Retinal pigment epithelial cell (primary cell): Measurements from ENCODE around the gene NOTCH2.

Experiments used
- DNase-seq: peaks from one replicate; pipeline ENCODE4 v3.0.0-alpha.2; 2010; ENCODE audit warnings: low read depth
- H3K4me3 ChIP-seq: 2 replicates; pipeline ENCODE4 v1.5.1; 2011; ENCODE audit warnings: mild to moderate bottlenecking, low read length, control low read depth, moderate library complexity
- TF ChIP-seq, protein P1 (sequence below): conservative IDR thresholded peaks from 2 replicates; pipeline ENCODE4 v1.5.1; 2011; ENCODE audit warnings: low read depth, low read length, control low read depth, inconsistent platforms

Gene NOTCH2

DNA sequence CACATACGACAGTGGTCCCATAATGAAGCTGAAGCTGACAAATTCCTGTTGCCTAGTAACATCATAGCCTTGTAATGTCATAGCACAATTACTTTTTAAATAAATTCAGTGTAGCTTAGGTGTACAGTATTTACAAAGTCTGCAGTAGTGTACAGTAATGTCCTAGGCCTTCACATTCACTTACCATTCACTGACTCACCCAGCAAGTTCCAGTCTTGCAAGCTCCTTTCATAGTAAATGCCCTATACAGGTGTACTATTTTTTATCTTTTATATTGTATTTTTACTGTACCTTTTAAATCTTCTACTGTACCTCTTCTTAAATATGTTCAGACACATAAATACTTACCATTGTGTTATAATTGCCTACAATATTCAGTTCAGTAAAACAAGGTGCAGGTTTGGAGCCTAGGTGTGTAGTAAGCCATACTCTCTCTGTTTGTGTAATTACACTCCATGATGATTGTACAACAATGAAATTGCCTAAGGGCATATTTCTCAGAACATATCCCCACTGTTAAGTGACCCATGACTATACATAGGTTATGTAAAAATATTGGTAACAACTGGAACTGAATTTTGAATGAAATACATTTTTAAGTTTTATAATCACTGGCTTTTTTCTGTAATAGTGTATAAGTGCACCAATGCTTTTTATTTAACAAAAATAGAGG is 139.7 kb downstream of the NOTCH2 start:
- no peak for DNase-seq
- TF ChIP-seq, protein P1, sequence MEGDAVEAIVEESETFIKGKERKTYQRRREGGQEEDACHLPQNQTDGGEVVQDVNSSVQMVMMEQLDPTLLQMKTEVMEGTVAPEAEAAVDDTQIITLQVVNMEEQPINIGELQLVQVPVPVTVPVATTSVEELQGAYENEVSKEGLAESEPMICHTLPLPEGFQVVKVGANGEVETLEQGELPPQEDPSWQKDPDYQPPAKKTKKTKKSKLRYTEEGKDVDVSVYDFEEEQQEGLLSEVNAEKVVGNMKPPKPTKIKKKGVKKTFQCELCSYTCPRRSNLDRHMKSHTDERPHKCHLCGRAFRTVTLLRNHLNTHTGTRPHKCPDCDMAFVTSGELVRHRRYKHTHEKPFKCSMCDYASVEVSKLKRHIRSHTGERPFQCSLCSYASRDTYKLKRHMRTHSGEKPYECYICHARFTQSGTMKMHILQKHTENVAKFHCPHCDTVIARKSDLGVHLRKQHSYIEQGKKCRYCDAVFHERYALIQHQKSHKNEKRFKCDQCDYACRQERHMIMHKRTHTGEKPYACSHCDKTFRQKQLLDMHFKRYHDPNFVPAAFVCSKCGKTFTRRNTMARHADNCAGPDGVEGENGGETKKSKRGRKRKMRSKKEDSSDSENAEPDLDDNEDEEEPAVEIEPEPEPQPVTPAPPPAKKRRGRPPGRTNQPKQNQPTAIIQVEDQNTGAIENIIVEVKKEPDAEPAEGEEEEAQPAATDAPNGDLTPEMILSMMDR: no peak
- H3K4me3 ChIP-seq: no peak overlapping the region

DNA sequence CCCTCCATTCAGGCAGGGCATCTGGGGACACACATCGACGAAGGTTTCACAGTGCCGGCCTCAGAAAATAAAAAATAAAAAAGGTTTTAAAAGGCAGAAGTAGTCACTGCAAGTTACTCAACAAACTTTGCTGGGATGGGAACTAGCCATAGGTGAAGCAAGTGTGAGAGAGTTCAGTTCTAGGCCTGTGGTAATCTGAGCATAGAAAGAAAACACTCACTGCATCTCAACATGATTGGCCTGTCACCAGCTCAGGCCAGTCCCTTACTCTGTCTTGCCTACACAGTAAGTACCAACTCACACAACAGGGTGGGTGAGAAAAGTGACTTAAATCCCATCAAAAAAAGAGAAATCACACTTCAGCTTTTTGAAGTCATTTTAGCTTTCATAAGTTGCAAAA is 142.9 kb downstream of the NOTCH2 start:
- H3K4me3 ChIP-seq: no peak overlapping the region
- DNase-seq: no peak
- TF ChIP-seq, protein P1: no peak

DNA sequence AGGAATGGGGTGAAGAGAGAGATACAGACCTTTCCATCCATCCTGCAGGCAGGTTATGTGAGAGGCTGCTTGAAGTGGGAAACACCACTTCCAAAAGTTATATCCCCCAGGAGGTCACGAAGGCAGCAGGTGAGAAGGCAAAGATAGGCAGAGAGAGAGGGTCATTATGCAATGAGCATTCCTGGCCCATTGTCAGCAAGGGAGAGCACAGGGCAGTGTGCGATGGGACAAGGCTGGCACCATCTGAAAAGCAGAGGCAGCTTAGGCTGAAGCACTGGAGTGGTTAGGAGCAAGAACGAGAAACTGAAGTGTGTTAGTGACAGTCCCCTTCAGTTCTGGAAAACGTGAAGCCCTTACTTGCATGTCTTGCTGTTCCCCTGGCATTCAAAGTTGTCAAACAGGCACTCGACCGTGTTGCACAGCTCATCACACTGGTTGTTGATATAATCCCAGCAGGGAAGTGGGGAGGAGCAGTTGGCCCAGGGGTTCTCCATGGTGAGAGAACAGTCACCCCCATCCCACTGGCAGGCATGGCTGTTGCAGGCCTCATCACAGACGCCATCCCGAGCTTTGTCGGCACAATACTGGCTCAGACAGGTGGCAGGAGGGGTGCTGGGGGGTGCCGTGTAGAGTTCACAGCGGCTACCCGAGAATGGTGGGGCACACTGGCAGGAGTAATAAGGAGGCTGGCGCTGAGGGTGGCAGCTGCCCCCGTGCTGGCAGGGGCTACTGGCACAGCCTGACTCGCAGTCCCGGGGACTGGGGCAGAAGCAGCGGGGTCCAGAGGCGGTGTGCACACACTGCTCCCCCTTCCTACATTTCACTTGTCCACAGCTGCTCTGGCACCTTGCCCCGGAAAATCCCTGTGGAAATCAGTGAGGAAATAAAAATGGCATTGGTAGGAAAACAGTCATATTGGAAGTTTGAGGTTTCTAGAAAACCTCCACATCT is 144.2 kb downstream of the NOTCH2 start:
- no peak overlapping the region for H3K4me3 ChIP-seq
- no peak for DNase-seq
- TF ChIP-seq, protein P1: no peak

DNA sequence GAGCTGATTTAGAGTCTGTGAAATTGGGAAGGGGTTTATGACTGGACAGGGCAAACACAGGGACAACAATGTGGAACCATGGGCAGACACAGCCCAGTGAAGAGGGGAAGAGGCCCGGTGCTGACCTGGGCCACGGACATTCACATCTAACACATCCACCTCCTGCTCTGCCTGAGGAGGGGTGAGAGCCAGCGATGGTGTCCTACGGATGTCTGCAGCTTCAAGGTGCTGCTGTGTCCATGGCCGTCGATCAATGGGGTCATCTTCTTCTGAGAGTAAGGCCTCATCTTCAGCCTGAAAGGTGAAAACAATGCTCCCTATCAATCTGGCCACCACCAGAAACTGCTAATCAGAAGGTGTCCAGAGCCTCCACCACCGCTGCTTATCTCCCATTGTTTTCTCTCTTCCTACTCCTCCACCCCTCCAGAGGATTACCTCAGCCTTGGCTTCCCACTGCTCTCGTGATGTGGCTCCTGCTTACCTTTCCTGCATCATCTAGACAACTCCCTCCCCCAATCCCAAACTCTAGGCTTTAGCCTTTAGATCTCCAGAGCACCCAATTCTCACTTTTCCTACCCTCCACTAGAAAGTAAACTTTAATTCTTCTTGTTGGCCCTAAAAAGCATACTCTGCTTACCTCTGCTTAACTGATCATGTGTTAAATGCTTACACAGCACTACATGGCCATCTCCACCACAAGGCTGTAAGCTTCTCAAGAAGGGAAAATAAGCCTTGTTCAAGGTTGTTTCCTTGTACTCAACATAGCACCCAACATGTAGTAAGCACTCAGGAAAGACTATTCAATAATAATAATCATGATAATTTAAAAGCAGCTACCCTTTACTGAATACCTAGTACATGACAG is 149.1 kb downstream of the NOTCH2 start:
- no peak overlapping the region for H3K4me3 ChIP-seq
- TF ChIP-seq, protein P1: no peak
- no peak for DNase-seq

DNA sequence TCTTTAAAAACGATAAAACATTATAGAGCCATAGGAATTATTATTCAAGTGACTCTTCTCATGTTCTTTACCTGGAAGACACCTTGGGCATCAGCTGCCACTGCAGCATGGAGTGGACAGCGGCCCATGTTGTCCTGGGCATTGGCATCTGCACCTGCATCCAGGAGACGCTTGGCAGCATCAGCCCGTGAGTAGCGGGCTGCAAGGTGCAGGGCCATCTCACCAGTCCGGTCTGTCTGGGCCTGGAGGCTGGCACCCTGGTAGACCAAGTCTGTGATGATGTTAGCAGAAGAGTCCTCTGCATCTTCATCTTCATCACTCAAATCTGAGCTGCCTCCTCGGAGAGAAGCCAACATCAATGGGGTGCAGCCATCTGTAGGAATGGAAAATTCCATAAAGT is 150.2 kb downstream of the NOTCH2 start:
- no peak for DNase-seq
- TF ChIP-seq, protein P1: no peak
- H3K4me3 ChIP-seq: no peak overlapping the region

DNA sequence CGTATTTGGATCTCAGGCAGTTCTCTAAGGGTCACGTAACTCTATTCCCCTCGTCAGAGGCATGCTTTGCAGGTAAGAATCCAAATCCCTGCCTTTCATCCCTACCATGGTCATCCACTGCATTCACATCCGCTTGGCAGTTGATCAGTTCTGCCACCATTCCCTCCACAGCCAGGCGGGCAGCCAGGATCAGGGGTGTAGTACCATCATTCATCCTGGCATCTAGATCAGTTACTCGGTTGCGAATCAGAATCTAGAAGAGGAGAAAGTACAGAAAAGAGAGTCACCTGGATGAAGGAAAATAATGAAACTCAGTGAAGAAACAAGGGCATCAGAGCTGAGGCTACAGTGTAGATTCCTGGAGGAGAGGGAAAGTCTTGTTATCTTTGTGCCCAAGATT is 151.2 kb downstream of the NOTCH2 start:
- H3K4me3 ChIP-seq: no peak overlapping the region
- TF ChIP-seq, protein P1: no peak
- no peak for DNase-seq
